Esophagus squamous epithelium (tissue), 4 donors: ENCODE results near the gene ADARB2.

Experiments used
- CTCF ChIP-seq, 6 experiments: fragments of 450-650 bp in 4 of 6; fragments of 200-600 bp in 2 of 6; sonication (generic) in 2 of 6; IDR thresholded peaks; one replicate each; pipeline ENCODE4 v1.5.1; 2016 to 2019; ENCODE audit warnings: antibody characterized with exemption in 6 of 6, mild to moderate bottlenecking in 4 of 6, moderate library complexity in 4 of 6
- POLR2A ChIP-seq, 4 donors: fragments of 450-650 bp; IDR thresholded peaks; one replicate each; pipeline ENCODE4 v1.6.1; 2017; ENCODE audit warnings: antibody characterized with exemption in 4 of 4, mild to moderate bottlenecking in 4 of 4, moderate library complexity in 3 of 4

GRCh38 chr10:1406132-1406966 is 331.0 kb downstream of the ADARB2 start:
- TF ChIP-seq POLR2A (IDR thresholded peaks at IDR 0.05) (no peak), CTCF (IDR thresholded peaks at IDR 0.05) (no peak)
